ENCODE measurements around the gene GUCA2B.

The GUCA2B gene

DNA sequence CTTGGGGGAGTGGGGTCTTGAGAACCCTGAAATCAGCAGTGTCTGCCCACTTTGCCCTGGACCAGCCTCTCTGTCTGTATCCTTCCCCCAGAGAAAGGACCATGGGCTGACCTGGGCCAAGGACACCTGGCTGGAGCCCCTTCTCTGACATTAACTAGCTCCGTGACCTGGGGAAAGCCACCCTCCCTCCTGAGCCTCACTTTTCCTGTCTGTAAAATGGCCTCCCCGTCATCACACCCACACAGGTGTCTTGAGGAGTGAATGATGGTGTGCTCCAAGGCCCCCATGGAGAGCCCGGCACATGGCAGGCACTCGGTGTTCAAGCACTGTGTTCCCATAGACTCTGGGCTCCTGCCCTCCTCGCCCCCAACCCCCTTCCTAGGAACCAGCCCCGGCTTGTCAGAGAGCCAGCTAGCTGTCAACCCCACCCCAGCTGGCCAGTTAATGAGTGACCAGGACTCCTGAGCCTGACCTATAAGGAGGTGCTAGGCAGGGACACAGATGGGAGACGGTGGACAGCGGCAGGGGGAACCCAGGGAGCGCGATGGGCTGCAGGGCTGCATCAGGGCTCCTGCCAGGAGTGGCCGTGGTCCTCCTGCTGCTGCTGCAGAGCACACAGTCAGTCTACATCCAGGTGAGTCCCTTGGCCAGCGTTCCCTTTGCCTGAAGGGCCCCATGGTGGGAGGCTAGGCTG, at the start of gene GUCA2B:
GUCA2B (plus strand) TSS at position 504 of the 694 bp plus-strand sequence; CDS start at position 545, 41 bp downstream.
- no peak for FAIRE-seq

DNA sequence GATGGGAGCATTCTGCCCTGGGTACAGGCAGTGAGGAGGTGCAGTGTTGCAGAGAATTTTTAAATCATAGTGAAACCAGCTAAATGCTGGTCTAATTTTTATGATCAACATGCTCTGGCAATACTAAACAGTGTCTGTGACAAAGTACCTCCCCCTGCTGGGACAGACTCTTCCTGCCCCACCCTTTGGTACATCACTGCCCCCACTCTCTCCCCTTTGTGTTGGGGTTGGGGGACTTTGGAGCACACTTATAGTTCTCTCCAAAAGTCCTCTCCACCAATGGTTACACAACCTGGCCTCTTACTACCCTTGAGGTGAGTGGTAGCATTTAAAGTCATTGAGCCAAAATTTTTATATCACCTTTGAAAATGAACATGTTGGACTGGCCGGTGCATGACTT, 48.2 kb upstream of the GUCA2B start:
- no peak for FAIRE-seq

DNA sequence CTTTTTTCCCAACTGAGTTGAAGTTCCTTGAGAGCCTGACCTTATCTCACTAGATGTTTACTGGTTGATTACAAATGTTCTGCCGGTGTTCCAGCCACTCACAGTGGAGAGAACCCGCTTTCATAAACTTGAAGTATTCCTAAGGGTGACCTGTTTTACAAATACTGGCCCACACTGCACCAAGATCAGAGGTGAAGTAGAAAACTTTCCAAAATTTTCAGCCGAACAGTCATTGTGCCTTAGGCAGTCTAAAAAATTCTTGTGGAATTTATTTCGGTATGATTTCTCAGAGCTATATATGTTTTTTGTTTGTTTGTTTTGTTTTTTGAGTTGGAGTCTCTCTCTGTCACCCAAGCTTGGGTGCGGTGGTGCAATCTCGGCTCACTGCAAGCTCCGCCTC, 44.9 kb upstream of the GUCA2B start:
- no peak for FAIRE-seq

DNA sequence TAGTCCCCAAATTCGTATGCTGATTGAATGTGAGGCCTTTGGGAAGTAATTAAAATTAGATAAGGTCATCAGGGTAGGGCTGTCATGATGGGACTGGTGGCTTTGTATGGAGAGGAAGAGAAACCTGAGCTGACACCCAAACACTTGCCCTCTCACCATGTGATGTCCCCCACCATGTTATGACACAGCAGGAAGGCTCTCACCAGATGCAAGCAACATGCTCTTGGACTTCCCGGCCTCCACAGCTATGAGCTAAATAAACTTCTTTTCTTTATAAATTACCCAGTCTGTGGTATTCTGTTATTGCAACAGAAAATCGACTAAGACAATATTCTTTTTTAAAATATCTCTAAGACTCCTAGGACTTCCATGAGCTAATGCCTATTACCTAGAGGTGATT, 43.6 kb upstream of the GUCA2B start:
- FAIRE-seq: no peak

DNA sequence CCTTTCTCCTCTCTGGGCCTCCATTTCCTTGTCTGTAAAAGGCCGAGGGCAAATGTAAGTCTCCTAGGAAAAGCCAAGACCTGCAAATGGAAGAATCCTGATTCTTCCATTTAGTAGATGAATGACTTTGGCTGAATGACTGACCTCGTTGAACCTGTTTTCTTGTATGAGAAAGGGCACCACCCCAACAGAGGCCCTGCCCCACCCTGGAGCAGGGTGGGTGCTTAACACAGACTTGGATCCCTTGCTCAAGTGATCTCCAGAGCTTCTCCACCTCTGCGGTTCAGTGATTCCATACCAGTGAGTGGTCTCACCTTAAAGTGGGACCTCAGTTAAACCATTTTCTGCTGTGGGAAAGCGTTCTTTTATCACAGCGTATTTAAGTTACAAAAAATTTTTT, 39.0 kb upstream of the GUCA2B start:
- FAIRE-seq: no peak

DNA sequence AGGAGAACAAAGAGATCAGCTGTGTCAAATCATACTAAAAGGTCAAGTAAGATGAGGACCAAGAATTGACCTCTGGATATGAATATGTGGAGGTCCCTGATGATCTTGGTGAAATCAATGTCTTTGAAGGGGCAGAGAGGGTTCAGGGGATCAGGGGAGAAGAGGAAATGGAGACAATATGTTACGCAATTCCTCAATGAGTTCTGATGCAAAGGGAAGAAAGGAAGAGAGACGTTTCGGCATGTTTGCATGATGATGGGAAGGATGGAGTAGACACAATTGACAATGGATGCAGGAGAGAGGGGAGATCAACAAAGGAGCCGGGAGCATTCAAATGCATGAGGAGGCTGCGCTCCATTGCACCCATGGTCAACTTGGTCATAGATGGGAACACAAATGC, 36.0 kb upstream of the GUCA2B start:
- no peak for FAIRE-seq

DNA sequence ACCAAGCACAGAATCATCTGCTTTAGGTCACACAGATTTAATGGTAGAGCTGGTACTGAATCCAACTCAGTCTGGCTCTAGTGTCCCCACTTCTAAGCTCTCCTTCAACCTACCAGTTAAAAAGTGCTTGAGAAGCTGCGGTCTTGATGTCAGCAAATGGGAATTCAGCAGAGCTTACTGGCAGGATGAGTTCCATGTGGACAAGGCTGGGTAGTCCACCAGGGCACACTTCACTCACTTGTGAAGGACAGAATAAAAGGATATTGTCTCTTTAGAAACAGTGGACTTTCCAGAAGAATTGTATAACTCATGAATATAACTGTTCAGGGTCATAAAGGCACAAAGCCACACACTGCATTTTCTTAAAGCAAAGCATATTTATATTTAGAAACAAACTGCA, 35.1 kb upstream of the GUCA2B start:
- FAIRE-seq: no peak

DNA sequence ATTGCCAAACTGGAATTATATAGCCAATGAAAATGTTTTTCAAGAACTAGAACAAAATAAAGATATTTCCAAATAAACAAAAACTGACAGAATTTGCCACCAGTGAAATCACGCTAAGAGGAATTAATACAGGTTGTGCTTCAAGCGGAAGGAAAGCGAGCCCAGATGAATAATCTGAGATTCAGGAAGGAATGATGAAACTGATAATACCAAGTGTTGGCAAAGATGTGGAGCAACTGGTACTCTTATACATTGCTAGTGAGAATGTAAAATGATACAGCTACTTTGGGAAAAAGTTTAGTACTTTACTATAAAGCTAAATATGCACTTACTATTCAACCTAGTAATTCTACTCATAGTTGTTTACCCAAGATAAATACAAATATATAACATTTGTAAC, 30.8 kb upstream of the GUCA2B start:
- no peak for FAIRE-seq

DNA sequence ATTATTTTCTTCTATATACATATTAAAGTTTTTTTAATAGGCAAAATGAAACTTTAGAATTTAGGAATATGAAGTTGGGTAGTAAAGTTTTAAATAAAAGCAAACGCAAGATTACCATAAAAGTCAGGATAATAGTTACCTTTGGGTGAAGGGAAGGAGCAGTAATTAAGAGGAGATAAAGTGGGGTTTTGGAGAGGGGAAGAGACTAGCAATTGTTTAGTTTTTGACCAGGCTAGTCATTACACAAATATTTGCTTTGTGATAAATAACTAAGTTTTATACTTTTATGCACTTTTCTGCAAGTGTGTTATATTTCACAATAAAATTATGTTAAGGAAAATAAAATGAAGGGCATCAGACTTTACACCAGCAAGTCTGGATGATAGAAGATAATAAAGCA, 27.7 kb upstream of the GUCA2B start:
- peak; percentile 5 for FAIRE-seq

DNA sequence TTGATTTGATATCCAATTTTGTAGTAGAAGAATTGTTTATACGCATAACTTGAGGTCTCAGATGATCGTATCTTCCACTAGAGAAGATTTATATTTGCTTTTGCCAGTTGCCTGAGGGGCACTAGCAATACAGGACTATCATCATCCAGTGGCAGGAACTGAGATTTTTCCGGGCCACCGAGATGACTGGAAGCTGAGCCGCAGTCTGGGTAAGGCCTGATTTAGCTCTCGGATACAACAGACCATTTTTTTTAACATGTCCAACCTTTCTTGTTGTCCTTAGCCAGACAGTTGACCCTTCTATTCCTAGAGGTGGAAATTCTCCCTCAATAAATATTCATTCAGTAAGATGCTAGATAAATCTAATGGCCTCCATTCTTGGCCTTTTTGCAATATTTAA, 25.4 kb upstream of the GUCA2B start:
- FAIRE-seq: no peak

DNA sequence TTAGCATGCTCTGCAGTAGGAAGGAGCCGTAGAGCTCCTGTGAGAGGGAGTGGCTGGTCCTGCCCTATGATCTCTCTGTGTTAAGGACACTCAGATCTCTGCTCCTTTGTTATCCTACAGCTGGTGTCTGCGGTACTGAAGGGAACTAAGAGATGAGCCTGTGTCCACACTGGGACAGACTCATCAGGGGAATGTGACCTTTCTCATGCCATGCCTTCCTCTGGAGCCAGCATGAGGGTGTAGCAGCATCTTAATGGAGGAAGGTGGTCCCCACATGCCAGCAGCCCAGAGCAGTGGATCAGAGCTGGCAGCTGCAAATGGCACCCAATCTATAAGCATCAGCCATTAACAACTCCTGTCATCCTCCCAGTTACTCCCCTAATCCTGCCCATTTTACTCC, 24.7 kb upstream of the GUCA2B start:
- no peak for FAIRE-seq

DNA sequence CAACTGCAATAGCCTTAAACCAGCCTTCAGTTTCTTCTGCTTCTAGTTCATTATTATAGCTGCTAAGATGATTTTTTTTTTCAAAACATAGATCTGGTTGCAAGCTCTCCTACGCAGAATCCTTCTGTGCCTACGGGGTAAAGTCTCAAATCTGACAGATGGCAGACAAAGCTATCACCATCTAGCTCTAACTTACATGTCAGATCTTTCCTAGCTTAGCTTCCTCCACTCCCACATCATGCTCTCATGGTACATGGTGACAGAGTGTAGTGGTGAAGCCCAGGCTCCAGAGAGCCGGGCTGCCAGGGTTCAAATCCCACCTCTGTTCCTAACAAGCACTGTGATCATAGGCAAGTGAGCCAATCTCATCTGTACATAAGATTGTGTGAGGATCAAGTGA, 24.2 kb upstream of the GUCA2B start:
- FAIRE-seq: no peak

DNA sequence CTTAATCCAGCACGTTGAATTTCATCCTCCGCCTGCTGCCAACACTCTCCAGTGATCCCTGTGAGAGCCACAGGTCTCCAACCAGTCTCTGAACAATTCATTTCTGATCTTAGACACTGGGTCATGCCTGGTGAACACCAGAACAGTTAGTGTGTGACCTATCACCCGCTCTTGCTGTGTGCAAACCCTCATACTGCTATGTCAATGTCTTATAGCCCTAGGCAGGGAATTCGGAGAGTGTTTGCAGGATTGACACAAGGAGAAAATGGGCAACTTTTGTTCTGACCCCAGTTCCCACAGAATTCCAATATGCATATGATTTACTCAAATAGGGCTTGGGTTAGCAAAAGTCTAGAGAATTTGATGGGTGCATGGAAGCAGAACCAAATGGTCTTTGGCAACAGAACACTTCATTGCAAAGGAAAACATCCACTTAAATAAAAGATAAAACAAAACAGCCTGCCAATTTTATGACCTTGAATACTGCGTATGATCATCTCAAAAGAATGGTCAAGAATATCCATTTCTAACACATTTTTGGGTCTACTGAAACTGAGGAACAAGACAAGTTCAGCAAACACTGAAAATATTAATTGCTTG, 23.0 kb upstream of the GUCA2B start:
- FAIRE-seq: no peak

DNA sequence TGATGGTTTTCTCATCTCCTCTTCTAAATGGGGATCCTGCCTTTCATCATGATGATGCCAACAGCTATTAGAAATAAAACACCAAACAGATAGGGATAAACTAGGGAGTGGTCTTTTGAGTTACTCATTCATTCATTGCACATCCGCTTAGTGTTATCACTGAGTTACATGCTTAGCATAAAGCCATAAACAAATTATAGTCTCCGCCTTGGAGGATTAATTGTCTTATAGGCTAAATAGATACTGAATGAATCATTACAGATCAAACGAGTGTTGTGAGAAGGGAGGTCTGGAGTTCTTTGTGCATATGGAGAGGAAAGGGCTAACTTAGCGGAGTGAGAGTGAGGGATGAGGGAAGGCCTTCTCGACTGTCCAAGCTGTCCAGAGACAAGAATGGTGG, 19.8 kb upstream of the GUCA2B start:
- FAIRE-seq: no peak

DNA sequence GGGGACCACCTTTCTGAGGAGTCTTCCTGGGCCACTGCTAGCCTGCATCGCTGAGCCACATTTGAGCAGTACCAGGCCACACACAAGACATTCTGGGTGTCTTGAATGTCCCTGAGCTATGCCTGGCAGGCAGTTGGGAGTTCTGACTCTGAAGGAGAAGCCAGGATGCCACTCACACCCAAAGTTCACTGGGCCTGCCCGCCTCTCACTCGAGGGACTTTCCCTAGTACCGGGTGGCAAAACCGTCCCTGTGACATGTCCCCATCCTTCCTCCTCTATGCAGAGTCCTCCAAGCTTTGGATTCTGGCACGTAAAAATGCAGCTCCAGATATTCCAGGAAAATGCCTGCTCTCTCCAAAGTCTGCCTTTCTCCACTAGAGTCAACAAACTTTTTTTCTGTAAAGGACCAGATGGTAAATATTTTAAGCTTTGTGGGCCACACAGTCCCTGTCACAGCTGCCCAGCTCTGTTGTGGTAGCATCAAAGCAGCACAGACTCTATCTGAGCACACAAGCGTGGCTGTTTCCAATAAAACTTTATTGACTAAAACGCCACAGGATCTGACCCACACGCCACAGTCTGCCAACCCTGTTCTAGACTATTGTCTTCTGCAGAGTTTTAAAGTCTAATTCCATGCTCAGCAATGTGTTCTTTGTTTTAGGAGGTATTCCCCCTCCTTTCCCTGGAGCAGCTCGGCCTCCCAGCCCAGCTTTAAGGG, 19.2 kb upstream of the GUCA2B start:
- FAIRE-seq: no peak

DNA sequence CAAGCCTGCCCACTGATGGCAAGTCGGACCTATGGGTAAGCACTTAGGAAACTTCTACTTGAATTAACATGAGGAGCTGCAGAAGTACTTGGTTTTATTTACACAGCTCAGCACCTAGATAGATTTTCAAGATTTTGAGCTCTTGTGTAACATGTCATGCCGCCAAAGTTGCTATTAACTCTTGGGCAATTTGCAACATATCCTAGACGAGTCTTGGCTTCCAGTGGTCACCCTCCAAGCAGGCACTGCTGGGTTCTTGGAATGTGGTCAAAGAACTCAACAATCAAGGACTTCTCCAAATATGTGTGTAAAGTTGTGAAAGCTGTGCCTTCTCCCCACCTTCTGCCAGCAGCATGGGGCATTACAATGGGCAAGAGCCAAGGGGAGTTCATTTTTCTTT, 17.8 kb upstream of the GUCA2B start:
- FAIRE-seq: no peak

DNA sequence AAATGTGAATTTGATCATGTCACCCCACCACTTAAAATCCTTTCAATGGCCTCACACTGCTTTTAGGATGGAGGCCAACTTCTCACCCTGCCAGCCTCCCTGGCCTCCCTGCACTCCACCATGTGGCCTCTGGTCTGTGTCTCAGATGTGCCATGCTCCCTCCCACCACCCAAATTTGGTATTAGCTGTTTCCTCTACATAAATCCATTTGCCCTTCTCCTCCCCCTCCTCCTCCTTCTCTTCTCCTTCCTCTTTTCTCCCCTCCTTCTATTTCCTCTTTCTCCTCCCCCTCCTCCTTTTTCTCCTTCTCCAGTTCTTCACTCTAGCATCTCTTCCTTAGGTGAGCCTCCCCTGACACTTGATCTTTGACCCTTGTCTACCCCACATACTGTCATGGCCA, 16.7 kb upstream of the GUCA2B start:
- FAIRE-seq: no peak

DNA sequence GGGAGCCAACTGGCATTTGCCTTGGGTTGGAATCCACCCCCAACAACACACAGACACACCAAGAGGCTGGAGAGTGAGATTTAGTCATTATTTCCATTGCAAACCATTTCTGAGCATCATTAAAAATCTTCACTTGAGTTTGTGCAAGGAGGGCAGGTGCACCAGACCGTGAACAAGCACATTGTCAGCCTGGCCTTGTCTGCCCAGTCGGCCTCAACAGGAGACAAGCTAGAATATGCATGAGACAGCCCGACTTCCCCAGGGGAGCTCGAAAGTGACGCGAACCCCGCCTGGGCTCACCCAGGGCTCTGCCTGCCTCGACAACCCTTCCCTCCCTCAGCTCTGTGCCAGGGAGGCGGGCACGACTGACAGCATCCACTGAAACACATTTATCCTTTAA, 15.4 kb upstream of the GUCA2B start:
- FAIRE-seq: no peak

DNA sequence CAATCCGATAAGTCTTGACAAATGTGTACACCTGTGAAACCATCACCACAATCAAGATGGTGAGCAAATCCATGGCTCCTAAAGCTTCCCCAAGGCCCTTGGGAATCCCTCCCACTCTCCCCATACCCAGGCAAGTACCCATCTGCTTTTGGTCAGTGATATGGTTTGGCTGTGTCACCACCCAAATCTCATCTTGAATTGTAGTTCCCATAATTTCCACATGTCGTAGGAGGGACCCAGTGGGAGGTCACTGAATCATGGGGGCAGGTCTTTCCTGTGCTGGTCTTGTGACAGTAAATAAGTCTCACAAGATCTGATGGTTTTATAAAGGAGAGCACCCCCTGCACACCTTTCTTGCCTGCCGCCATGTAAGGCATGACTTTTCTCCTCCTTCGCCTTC, 14.6 kb upstream of the GUCA2B start:
- no peak for FAIRE-seq

DNA sequence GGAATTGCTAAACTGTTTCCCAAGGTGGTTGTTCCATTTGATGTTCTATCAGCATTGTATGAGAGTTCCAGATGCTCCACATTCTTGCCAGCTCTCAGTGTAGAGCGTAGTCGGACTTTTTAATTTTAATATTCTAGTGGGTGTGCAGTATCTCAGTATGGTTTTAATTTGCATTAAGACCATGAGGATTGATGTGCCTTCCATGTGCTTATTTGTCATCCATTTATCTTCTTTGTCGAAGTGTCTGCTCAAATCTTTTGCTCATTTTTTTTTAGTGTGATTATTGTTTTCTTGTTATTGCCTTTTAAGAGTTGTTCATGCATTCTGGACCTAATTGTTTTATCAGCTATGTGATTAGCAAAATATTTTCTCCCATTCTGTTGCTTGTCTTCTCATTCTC, 13.8 kb upstream of the GUCA2B start:
- no peak for FAIRE-seq

DNA sequence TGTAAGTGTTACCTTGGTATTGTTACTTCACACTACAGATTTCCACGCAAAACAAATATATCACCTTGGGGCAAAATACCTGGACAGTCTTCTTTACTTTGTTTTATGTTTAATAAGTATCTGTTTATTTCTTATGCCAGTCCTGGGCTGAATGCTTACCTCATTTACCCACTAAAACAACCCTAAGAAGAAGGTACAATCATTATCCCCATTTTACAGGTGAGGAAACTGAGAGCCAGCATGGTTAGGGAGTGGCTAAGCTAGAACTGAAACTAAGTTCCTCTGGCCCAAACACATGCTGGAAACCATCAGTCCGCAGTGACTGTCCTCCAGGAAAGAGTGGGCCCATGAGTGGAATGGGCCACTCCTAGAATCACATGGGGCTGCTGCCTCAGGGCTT, 13.0 kb upstream of the GUCA2B start:
- FAIRE-seq: no peak

DNA sequence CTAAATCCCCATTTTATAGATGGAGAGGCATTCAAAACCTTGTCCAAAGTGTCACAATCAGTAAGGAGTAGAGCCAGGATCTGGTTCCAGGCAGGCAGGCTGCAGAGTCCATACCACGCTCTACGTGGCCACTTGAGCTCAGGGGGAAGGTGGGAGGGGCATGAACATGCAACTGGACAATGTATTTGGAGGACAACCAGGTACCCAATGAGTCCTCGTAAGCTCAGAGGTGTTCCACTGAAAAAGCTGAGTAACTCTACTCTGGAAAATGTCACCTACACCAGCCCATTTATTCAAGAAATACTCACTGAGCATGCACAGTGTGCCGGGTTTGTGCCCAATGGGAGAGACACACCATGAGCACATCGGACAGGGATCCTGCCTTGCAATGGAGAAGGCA, 11.2 kb upstream of the GUCA2B start:
- no peak for FAIRE-seq

DNA sequence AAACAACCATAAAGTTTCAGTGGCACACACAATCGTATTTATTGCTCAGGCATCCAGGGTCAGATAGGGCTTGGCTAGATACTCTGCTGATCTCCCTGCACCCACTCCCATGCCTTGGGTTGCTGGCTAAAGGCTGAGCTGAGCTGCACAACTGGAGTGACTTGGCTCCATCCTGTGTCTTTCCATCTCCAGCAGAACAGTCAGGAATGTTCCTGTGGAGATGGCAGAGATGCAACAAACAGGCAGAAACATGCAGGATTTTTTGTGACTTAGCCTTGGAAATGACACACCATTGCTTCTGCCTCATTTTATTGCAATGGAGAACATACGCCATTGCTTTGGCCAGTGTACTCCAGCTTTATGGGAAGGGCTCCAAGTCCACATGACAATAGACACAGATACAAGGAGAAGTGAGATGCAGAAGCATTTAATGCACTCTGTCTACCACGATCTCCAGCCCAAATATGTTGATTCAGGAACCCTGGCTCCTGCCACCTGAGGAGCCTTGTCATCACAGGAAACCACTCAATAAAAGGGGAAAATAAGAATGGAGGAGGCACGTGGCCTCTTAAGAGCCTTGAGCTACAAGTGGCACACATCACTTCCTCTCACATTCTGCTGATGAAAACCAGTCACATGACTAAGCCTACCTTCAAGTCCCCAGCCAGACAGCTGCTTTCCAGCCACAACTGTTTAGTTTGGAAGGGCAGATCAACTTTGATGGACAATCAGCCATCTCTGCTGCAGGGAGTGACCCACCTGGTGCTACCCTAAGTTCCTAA, 10.1 kb upstream of the GUCA2B start:
- no peak for FAIRE-seq

All from TTC549 (cell line).